Stomach (tissue), 9 donors: ENCODE data around the gene NGRN. TPM values are rescaled to one million over a fixed set of nuclear protein-coding genes. Genes with fewer than 3 reads are reported as not detected.

Source experiments
- DNase-seq, 2 donors: peaks; one replicate each; pipeline versions ENCODE4 v3.0.0 to v3.0.0-alpha.2; 2013 to 2019
- H3K27ac ChIP-seq, 5 donors: fragments of 200-600 bp in 4 of 5; sonication (generic) in 4 of 5; one replicate each; pipeline ENCODE4 v1.5.1; 2013 to 2019; ENCODE audit warnings: mild to moderate bottlenecking in 1 of 5, moderate library complexity in 1 of 5
- H3K27me3 ChIP-seq, 3 donors: fragments of 200-600 bp; sonication (generic); one replicate each; pipeline ENCODE4 v1.5.1; 2017 to 2019; ENCODE audit warnings: mixed run types in 1 of 3
- H3K36me3 ChIP-seq, 4 donors: fragments of 200-600 bp; sonication (generic); 1 replicate in 3 of 4; 2 replicates in 1 of 4; pipeline ENCODE4 v1.5.1; 2016 to 2019
- H3K4me1 ChIP-seq, 4 donors: fragments of 200-600 bp; sonication (generic); one replicate each; pipeline ENCODE4 v1.5.1; 2016 to 2019
- H3K4me3 ChIP-seq, 4 donors: fragments of 200-600 bp; sonication (generic) in 3 of 4; one replicate each; pipeline ENCODE4 v1.5.1; 2016 to 2019; ENCODE audit warnings: mild to moderate bottlenecking in 1 of 4
- H3K9me3 ChIP-seq, 4 donors: fragments of 200-600 bp; sonication (generic); one replicate each; pipeline ENCODE4 v1.5.1; 2016 to 2019
- EP300 ChIP-seq: sonication (generic); formaldehyde crosslinking; IDR thresholded peaks from one replicate; pipeline ENCODE4 v1.6.1; 2017; ENCODE audit warnings: antibody characterized with exemption
- POLR2A ChIP-seq, 4 donors: fragments of 450-650 bp; IDR thresholded peaks; one replicate each; pipeline ENCODE4 v1.6.1; 2016; ENCODE audit warnings: antibody characterized with exemption in 4 of 4, control low read depth in 2 of 4, mild to moderate bottlenecking in 1 of 4, moderate library complexity in 1 of 4
- POLR2AphosphoS5 ChIP-seq, 3 donors: sonication (generic); formaldehyde crosslinking; IDR thresholded peaks; one replicate each; pipeline ENCODE4 v1.6.1; 2016; ENCODE audit warnings: antibody characterized with exemption in 3 of 3
- WGBS, 5 donors: extraction: QIAGEN DNeasy Blood & Tissue Kit in 3 of 5; methylation state at CpG; one replicate each; pipeline versions ENCODE4 v1.1.5 to v1.1.7; 2013 to 2018; 5-methylcytosine and 5-hydroxymethylcytosine counted together
- intact Hi-C: fragments of 100-400 bp; cut with DNase I; formaldehyde crosslinking; loops from one replicate; pipeline ENCODE4 v1.15.1; 2023; ENCODE audit warnings: low total_unique reads
- polyA plus RNA-seq, 3 donors: library from polyadenylated mRNA; stranded (reverse); fragments of 200-250 nt; gene quantifications; one replicate each; pipeline ENCODE4 v1.2.3, GENCODE V29; 2013
- total RNA-seq, 5 donors: library from RNA; depleted of rRNA; stranded (reverse); fragments of >200 nt; gene quantifications; one replicate each; pipeline versions ENCODE4 v1.1.0 to v1.2.3, GENCODE V29; 2014 to 2016
- TF ChIP-seq, protein P1 (sequence below), 7 experiments: fragments of 450-650 bp in 4 of 7; fragments of 200-600 bp in 3 of 7; sonication (generic) in 3 of 7; IDR thresholded peaks; one replicate each; pipeline ENCODE4 v1.5.1; 2016 to 2019; ENCODE audit warnings: antibody characterized with exemption in 7 of 7, control low read depth in 2 of 7, mild to moderate bottlenecking in 1 of 7
- donor health status: healthy with polysubstance abuse.
- donor health status: Bipolar disorder and iron deficiency.
- donor health status: healthy.

NGRN gene
- total and polyA plus RNA-seq, 8 donors: 24.0 to 97.4 (median 59.7) TPM

GRCh38 chr15:90261811-90262210 lies 3.7 kb upstream of the NGRN start:
- no peak overlapping the region for H3K4me3 ChIP-seq
- WGBS, 5 donors: 76 to 87% (median 84%) methylated on average over 5 of the region's 5 CpGs
- H3K9me3 ChIP-seq: no peaks in the 10 kb centered on the region
- no peak for DNase-seq
- H3K36me3 ChIP-seq: no peaks in the 10 kb centered on the region
- H3K4me1 ChIP-seq: peaks cover 7 to 14% (median 14%) of the 10 kb centered on the region in 4 donors
- H3K27me3 ChIP-seq: no peaks in the 10 kb centered on the region
- no peak overlapping the region for H3K27ac ChIP-seq
- intact Hi-C loops: no loop called here
- no peak for TF ChIP-seq EP300
- no peak for TF ChIP-seq POLR2AphosphoS5 (IDR thresholded peaks at IDR 0.05)
- TF ChIP-seq POLR2A (IDR thresholded peaks at IDR 0.05): no peak
- TF ChIP-seq, protein P1, sequence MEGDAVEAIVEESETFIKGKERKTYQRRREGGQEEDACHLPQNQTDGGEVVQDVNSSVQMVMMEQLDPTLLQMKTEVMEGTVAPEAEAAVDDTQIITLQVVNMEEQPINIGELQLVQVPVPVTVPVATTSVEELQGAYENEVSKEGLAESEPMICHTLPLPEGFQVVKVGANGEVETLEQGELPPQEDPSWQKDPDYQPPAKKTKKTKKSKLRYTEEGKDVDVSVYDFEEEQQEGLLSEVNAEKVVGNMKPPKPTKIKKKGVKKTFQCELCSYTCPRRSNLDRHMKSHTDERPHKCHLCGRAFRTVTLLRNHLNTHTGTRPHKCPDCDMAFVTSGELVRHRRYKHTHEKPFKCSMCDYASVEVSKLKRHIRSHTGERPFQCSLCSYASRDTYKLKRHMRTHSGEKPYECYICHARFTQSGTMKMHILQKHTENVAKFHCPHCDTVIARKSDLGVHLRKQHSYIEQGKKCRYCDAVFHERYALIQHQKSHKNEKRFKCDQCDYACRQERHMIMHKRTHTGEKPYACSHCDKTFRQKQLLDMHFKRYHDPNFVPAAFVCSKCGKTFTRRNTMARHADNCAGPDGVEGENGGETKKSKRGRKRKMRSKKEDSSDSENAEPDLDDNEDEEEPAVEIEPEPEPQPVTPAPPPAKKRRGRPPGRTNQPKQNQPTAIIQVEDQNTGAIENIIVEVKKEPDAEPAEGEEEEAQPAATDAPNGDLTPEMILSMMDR (IDR thresholded peaks at IDR 0.05): no peak

DNA sequence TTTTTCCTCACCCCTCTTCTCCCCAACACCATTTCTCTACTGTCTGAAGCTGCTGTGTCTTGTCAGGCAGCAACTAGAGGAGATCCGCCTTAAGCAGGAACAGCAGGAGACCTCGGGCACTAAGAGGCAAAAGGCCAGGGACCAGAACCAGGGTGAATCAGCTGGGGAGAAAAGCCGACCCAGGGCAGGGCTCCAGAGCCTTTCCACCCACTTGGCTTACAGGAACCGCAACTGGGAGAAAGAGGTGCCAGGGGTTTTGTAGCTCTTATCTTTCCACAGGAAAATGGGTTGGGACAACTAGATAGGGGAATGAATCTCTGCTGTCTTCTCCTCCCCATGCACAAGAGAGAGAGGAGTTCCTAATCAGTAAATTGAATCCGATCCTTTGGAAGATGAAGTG lies 3.0 kb upstream of the NGRN start:
- TF ChIP-seq, protein P1 (IDR thresholded peaks at IDR 0.05): no peak
- TF ChIP-seq EP300 (no peak), POLR2AphosphoS5 (IDR thresholded peaks at IDR 0.05) (no peak), POLR2A (IDR thresholded peaks at IDR 0.05) (no peak)
- no peak overlapping the region for H3K4me3 ChIP-seq
- WGBS, 5 donors: 66 to 80% (median 69%) methylated on average over 5 of the region's 5 CpGs
- H3K9me3 ChIP-seq: no peaks in the 10 kb centered on the region
- intact Hi-C loops: no loop called here
- H3K27ac ChIP-seq: no peak overlapping the region
- H3K4me1 ChIP-seq: peaks cover 14 to 20% (median 20%) of the 10 kb centered on the region in 4 donors
- no peaks in the 10 kb centered on the region for H3K27me3 ChIP-seq
- no peaks in the 10 kb centered on the region for H3K36me3 ChIP-seq
- no peak for DNase-seq

DNA sequence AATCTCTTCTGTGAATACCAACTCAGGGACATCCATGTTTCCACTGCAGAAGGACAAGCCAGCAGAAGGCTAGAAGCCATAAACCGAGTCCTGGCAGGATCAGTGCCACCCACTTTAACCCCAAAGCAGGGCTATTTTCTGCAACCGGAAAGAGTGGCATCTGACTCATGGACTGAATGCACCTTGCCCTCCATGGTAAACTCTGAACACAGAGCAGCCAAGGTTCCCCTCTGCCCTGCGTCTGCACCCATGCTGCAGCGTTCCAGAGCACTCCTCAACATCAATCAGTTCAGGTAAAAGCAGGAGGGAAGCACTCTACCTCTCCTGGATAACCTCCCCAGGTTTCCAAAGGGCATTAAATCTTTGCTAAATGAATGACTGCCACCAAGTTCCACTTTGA lies 801 bp upstream of the NGRN start:
- H3K4me3 ChIP-seq: peak overlapping the region; percentile 59 to 76 (median 66)
- H3K36me3 ChIP-seq: peaks cover 0 to 12% (median 9%) of the 10 kb centered on the region in 4 donors
- DNase-seq: peak; percentile 31 to 55
- H3K27me3 ChIP-seq: no peaks in the 10 kb centered on the region
- 12 to 33% (median 21%) methylated on average over 4 of the region's 4 CpGs for WGBS, 5 donors
- H3K27ac ChIP-seq: peak overlapping the region; percentile 90 to 99 (median 96)
- intact Hi-C loops: no loop called here
- no peaks in the 10 kb centered on the region for H3K9me3 ChIP-seq
- H3K4me1 ChIP-seq: peaks cover 26 to 42% (median 38%) of the 10 kb centered on the region in 4 donors
- TF ChIP-seq, protein P1 (IDR thresholded peaks at IDR 0.05): no peak

- Histone ChIP-seq H3K27me3 (no peaks in the 10 kb centered on the region), H3K27ac (peak overlapping the region; percentile 90 to 99 (median 96)), H3K36me3 (peaks cover 2 to 25% (median 22%) of the 10 kb centered on the region in 4 donors), H3K4me3 (peak overlapping the region; percentile 59 to 76 (median 66)), H3K4me1 (peaks cover 26 to 56% (median 45%) of the 10 kb centered on the region in 4 donors), H3K9me3 (no peaks in the 10 kb centered on the region)
- TF ChIP-seq EP300 (no peak), POLR2A (IDR thresholded peaks at IDR 0.05) (no peak), POLR2AphosphoS5 (IDR thresholded peaks at IDR 0.05) (no peak)
- TF ChIP-seq, protein P1 (IDR thresholded peaks at IDR 0.05): no peak
- intact Hi-C loops: no loop called here
- WGBS, 5 donors: 0 to 1% (median 0%) methylated on average over 15 to 16 of the region's 16 CpGs
- peak; percentile 28 to 71 for DNase-seq
Measured at GRCh38 chr15:90266061-90266431, 574 bp downstream of the NGRN start.
